Measurements from ENCODE around the gene BEX3. TPM values are rescaled to one million over a fixed set of nuclear protein-coding genes. Genes with fewer than 3 reads are reported as not detected.

Gene BEX3
- total RNA-seq, 1 experiment from 2014 or later = 263 TPM

- Mint-ChIP-seq H3K27ac (no peak overlapping the region), H3K27me3 (ENCODE audit: low read depth) (no peaks in the 10 kb centered on the region), H3K4me1 (peaks cover 22% of the 10 kb centered on the region), H3K36me3 (no peaks in the 10 kb centered on the region), H3K4me3 (no peak overlapping the region), H3K9me3 (no peaks in the 10 kb centered on the region)
- POLR2A ChIA-PET = interaction anchor here (0.5 kb wide), 1 partner anchor 12 kb away, joined by 4 read pairs; no protein-coding TSS in a partner anchor
- DNase-seq (ENCODE audit: low spot score) (no peak), ATAC-seq (no peak)
- no peak for TF ChIP-seq STAT6 (CRISPR knock-in tag; conservative IDR thresholded peaks at IDR 0.05; ENCODE audit: low read depth)
- TF ChIP-seq PREB (CRISPR knock-in tag; IDR thresholded peaks at IDR 0.05; ENCODE audit: borderline replicate concordance) = no peak
- no peak for TF ChIP-seq TCF7 (CRISPR knock-in tag; IDR thresholded peaks at IDR 0.05; ENCODE audit: low read depth)
- TF ChIP-seq FOXJ3 (CRISPR knock-in tag; IDR thresholded peaks at IDR 0.05; ENCODE audit: borderline replicate concordance) = no peak
- no peak for TF ChIP-seq CDX4 (CRISPR knock-in tag; IDR thresholded peaks at IDR 0.05; ENCODE audit: borderline replicate concordance)
- no peak for TF ChIP-seq NFATC4 (CRISPR knock-in tag; IDR thresholded peaks at IDR 0.05)
- TF ChIP-seq PRRX2 (CRISPR knock-in tag; IDR thresholded peaks at IDR 0.05) = no peak
- no peak for TF ChIP-seq JUN (CRISPR knock-in tag; IDR thresholded peaks at IDR 0.05)
- no peak for TF ChIP-seq HMGXB4 (CRISPR knock-in tag; IDR thresholded peaks at IDR 0.05)
- TF ChIP-seq ZNF317 (CRISPR knock-in tag; IDR thresholded peaks at IDR 0.05; ENCODE audit: borderline replicate concordance, low read depth) = no peak
- TF ChIP-seq HMGA2 (CRISPR knock-in tag; IDR thresholded peaks at IDR 0.05) = no peak
- no peak for TF ChIP-seq OVOL2 (CRISPR knock-in tag; IDR thresholded peaks at IDR 0.05; ENCODE audit: borderline replicate concordance)
- no peak for TF ChIP-seq ZNF425 (CRISPR knock-in tag; conservative IDR thresholded peaks at IDR 0.05)
- no peak for TF ChIP-seq ATF6 (CRISPR knock-in tag; IDR thresholded peaks at IDR 0.05)
- CTCF ChIA-PET = no interaction called here
These were observed 6.9 kb upstream of the BEX3 start for GRCh38 chrX:103369479-103369878.

- Mint-ChIP-seq H3K4me1 (peaks cover 16% of the 10 kb centered on the region), H3K27ac (no peak overlapping the region), H3K27me3 (ENCODE audit: low read depth) (no peaks in the 10 kb centered on the region), H3K4me3 (no peak overlapping the region), H3K36me3 (peaks cover 7% of the 10 kb centered on the region), H3K9me3 (no peaks in the 10 kb centered on the region)
- CTCF ChIA-PET = no interaction called here
- POLR2A ChIA-PET = no interaction called here
- DNase-seq (ENCODE audit: low spot score) (no peak), ATAC-seq (no peak)
- TF ChIP-seq ZNF671 (CRISPR knock-in tag; IDR thresholded peaks at IDR 0.05) (no peak), ZSCAN18 (CRISPR knock-in tag; IDR thresholded peaks at IDR 0.05) (no peak), FOXJ3 (CRISPR knock-in tag; IDR thresholded peaks at IDR 0.05; ENCODE audit: borderline replicate concordance) (no peak), SP1 (CRISPR knock-in tag; conservative IDR thresholded peaks at IDR 0.05) (no peak), STAT6 (CRISPR knock-in tag; conservative IDR thresholded peaks at IDR 0.05; ENCODE audit: low read depth) (no peak), NR1H2 (CRISPR knock-in tag; IDR thresholded peaks at IDR 0.05) (no peak), SMAD3 (CRISPR knock-in tag; IDR thresholded peaks at IDR 0.05; ENCODE audit: borderline replicate concordance) (no peak), JUN (CRISPR knock-in tag; IDR thresholded peaks at IDR 0.05) (no peak)
These were observed 3.5 kb upstream of the BEX3 start for GRCh38 chrX:103372886-103373285.

All from WTC11 (cell line).